Measurements from ENCODE around the gene CNTNAP2.

DNA sequence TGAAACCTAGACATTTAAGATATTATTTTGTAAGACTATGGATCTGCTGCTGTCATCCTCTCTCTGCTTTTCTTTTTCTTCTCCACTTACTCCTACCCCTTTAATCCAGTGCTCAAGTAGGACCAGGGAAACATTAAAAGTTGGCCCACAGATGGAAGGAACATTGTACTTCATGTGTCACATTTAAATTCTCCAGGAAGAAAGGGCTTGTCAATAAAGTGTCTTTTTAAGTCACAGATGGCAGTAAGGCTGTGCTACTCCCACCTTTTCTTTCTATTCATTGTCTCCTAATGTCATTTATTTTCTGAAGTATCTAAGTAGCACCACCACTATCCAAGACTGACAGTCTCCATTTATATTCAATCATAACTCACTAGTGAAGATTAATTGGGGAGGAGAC is 1736.2 kb downstream of the CNTNAP2 start:
- TF ChIP-seq FOXM1 (IDR thresholded peaks at IDR 0.05; ENCODE audit: borderline replicate concordance) (no peak), ELF4 (IDR thresholded peaks at IDR 0.05) (no peak), FOXA1 (IDR thresholded peaks at IDR 0.05) (no peak), ZNF384 (IDR thresholded peaks at IDR 0.05) (no peak), ARNT (IDR thresholded peaks at IDR 0.05) (no peak), CTBP1 (IDR thresholded peaks at IDR 0.05; ENCODE audit: borderline replicate concordance) (no peak), SP1 (IDR thresholded peaks at IDR 0.05) (no peak), SUZ12 (IDR thresholded peaks at IDR 0.05) (no peak), FOXK2 (IDR thresholded peaks at IDR 0.05) (no peak), LEF1 (IDR thresholded peaks at IDR 0.05; ENCODE audit: borderline replicate concordance) (no peak)
- TF ChIP-seq, protein P1, sequence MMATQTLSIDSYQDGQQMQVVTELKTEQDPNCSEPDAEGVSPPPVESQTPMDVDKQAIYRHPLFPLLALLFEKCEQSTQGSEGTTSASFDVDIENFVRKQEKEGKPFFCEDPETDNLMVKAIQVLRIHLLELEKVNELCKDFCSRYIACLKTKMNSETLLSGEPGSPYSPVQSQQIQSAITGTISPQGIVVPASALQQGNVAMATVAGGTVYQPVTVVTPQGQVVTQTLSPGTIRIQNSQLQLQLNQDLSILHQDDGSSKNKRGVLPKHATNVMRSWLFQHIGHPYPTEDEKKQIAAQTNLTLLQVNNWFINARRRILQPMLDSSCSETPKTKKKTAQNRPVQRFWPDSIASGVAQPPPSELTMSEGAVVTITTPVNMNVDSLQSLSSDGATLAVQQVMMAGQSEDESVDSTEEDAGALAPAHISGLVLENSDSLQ (IDR thresholded peaks at IDR 0.05), result no peak
